K562 (cell line): Measurements from ENCODE around the gene FN3K. TPM values are rescaled to one million over a fixed set of nuclear protein-coding genes. Genes with fewer than 3 reads are reported as not detected.
A peak's percentile ranks its signal among the peaks of the same experiment; 100 is the strongest.

Source experiments
- ATAC-seq: fragments of 200-7000 bp; cut with Tn5 transposase; 3 replicates; pipeline ENCODE4 v1.9.1; 2020; ENCODE audit warnings: moderate library complexity
- BruUV-seq: library from RNA; stranded (reverse); fragments of 400-500 nt; replicated peaks from 2 replicates; lab custom pipeline; 2021; lab: Mats Ljungman, UMichigan
- CTCF ChIA-PET: fragments of 300-600 bp; formaldehyde crosslinking; extraction: SDS; loops from one replicate; lab custom pipeline; 2021; ENCODE audit warnings: low intra/inter-chr PET ratio; lab: Yijun Ruan, JAX
- POLR2A ChIA-PET: fragments of 300-600, 350-650 bp; sonication (Branson Sonifier 250); formaldehyde crosslinking; extraction: SDS; loops from one replicate; lab custom pipeline; 2021; ENCODE audit warnings: antibody characterized with exemption, inconsistent platforms; lab: Yijun Ruan, JAX
- DNase-seq, 4 experiments: peaks; one replicate each; pipeline versions ENCODE4 v3.0.0 to v3.0.0-alpha.2; 2011 to 2018; ENCODE audit warnings: low spot score in 3 of 4, mixed read lengths in 3 of 4; ENCODE audit errors: extremely low read depth in 1 of 4
- FAIRE-seq: peaks from 2 replicates; lab custom pipeline; 2011; peaks lifted over from hg19 to GRCh38; lab: Jason Lieb, UNC
- H2AFZ ChIP-seq: 2 replicates; pipeline ENCODE4 v1.6.0; 2011; ENCODE audit warnings: low read depth, low read length, control low read depth, inconsistent platforms
- H3K27ac ChIP-seq: fragments of 200-600 bp; 3 replicates; pipeline ENCODE4 v1.8.0; 2011; ENCODE audit warnings: low read depth, mild to moderate bottlenecking, control low read depth, inconsistent platforms, low read length, moderate library complexity, mixed read lengths; ENCODE audit errors: extremely low read depth
- H3K27me3 ChIP-seq, 2 experiments: fragments of 300-600 bp in 1 of 2; 2 replicates in 1 of 2; 3 replicates in 1 of 2; pipeline versions ENCODE4 v1.6.0 to v1.8.0; 2011; ENCODE audit warnings: inconsistent platforms in 2 of 2, low read length in 2 of 2, mild to moderate bottlenecking in 1 of 2, mixed read lengths in 1 of 2, moderate library complexity in 1 of 2; ENCODE audit not compliant: control insufficient read depth in 2 of 2, insufficient read depth in 2 of 2
- H3K36me3 ChIP-seq: fragments of 300-600 bp; 3 replicates; pipeline ENCODE4 v1.8.0; 2011; ENCODE audit warnings: mild to moderate bottlenecking, low read length, inconsistent platforms; ENCODE audit not compliant: control insufficient read depth, insufficient read depth
- H3K4me1 ChIP-seq, 2 experiments: fragments of 200-600 bp in 1 of 2; replicated peaks in 1 of 2; 2 replicates in 1 of 2; 3 replicates in 1 of 2; pipeline versions ENCODE4 v1.5.1 to v1.8.0; 2011; ENCODE audit warnings: inconsistent platforms in 2 of 2, low read length in 2 of 2, mild to moderate bottlenecking in 1 of 2, mixed read lengths in 1 of 2, moderate library complexity in 1 of 2; ENCODE audit not compliant: control insufficient read depth in 2 of 2, insufficient read depth in 2 of 2
- H3K4me2 ChIP-seq: 2 replicates; pipeline ENCODE4 v1.6.1; 2011; ENCODE audit warnings: low read length, control low read depth, inconsistent platforms, mixed read lengths; ENCODE audit not compliant: insufficient read depth
- H3K4me3 ChIP-seq: fragments of 200-600 bp; sonication (generic), shearing (Covaris generic); 2 replicates; pipeline ENCODE4 v1.5.1; 2016; ENCODE audit warnings: control low read depth, inconsistent platforms
- H3K79me2 ChIP-seq: fragments of 200-600 bp; 3 replicates; pipeline ENCODE4 v1.8.0; 2011; ENCODE audit warnings: low read length, inconsistent platforms; ENCODE audit not compliant: control insufficient read depth, insufficient read depth
- H3K9ac ChIP-seq, 2 experiments: 2 replicates each; pipeline versions ENCODE4 v1.6.0 to v1.6.1; 2011; ENCODE audit warnings: low read depth in 2 of 2, low read length in 2 of 2, control low read depth in 1 of 2, inconsistent platforms in 1 of 2, mild to moderate bottlenecking in 1 of 2, mixed read lengths in 1 of 2; ENCODE audit not compliant: insufficient read depth in 1 of 2
- H3K9me1 ChIP-seq: one replicate; pipeline ENCODE4 v1.6.0; 2011; ENCODE audit warnings: inconsistent platforms, mild to moderate bottlenecking, low read length, moderate library complexity; ENCODE audit not compliant: control insufficient read depth, insufficient read depth
- H3K9me3 ChIP-seq: replicated peaks from 2 replicates; pipeline ENCODE4 v1.5.1; 2011; ENCODE audit warnings: low read depth, low read length, inconsistent platforms; ENCODE audit not compliant: control insufficient read depth, insufficient read depth
- H4K20me1 ChIP-seq: replicated peaks from 2 replicates; pipeline ENCODE4 v1.6.1; 2011; ENCODE audit warnings: low read length, inconsistent platforms, mixed read lengths; ENCODE audit not compliant: control insufficient read depth, insufficient read depth
- PREB ChIP-seq: sonication (generic); formaldehyde crosslinking; IDR thresholded peaks from 2 replicates; pipeline ENCODE4 v1.8.1; 2023; ENCODE audit warnings: mild to moderate bottlenecking, missing genetic modification reagents
- REST ChIP-seq, 2 experiments: fragments of 450-650 bp; formaldehyde crosslinking in 1 of 2; IDR thresholded peaks; 2 replicates each; pipeline versions ENCODE4 v1.4.0 to v1.6.1; 2014 to 2020; ENCODE audit warnings: mild to moderate bottlenecking in 2 of 2, borderline replicate concordance in 1 of 2, low read depth in 1 of 2
- SP2 ChIP-seq: IDR thresholded peaks from 2 replicates; pipeline ENCODE4 v1.6.1; 2011; ENCODE audit warnings: mild to moderate bottlenecking, low read depth, low read length, moderate library complexity; ENCODE audit not compliant: poor library complexity, severe bottlenecking; ENCODE audit errors: extremely low read depth
- TRIM24 ChIP-seq, 2 experiments: fragments of 450-650 bp; IDR thresholded peaks; 2 replicates each; pipeline ENCODE4 v1.6.1; 2016
- ZNF133 ChIP-seq: fragments of 250-450 bp; sonication (Bioruptor Pico); IDR thresholded peaks from 2 replicates; pipeline ENCODE4 v1.4.0; 2020; ENCODE audit warnings: mild to moderate bottlenecking
- WGBS: fragments of 100-300 bp; shearing (Covaris generic); methylation state at CpG from one replicate; pipeline ENCODE4 v1.1.6; 2016; ENCODE audit warnings: low coverage, mixed read lengths; ENCODE audit not compliant: insufficient coverage; ENCODE audit errors: missing lambda C conversion rate; 5-methylcytosine and 5-hydroxymethylcytosine counted together
- in situ Hi-C: fragments of 300-500 bp; cut with MboI; formaldehyde crosslinking; loops from 4 replicates; pipeline ENCODE4 v1.15.0; 2018; ENCODE audit warnings: inconsistent platforms, mixed read lengths
- intact Hi-C: fragments of 100-400 bp; cut with micrococcal nuclease; formaldehyde crosslinking; loops from 2 replicates; pipeline ENCODE4 v1.14.2; 2022
- polyA plus RNA-seq, 8 experiments: library from polyadenylated mRNA; depleted of rRNA in 4 of 8; stranded (reverse) in 5 of 8; unstranded in 3 of 8; fragments of >200 nt; fragmentation: Nextera tagmentation in 2 of 8; fragmentation: Illumina TruSeq in 1 of 8; extraction: Ambion mirVana in 2 of 8; extraction: Trizol in 1 of 8; gene quantifications; 2 replicates each; pipeline versions ENCODE4 v1.2.1 to v1.2.3, GENCODE V29; 2011 to 2014; ENCODE audit warnings: inconsistent platforms in 1 of 8, missing spikeins in 1 of 8
- total RNA-seq, 7 experiments: library from RNA; depleted of rRNA in 6 of 7; stranded (reverse); fragments of >200 nt in 6 of 7; fragmentation: Illumina TruSeq in 2 of 7; extraction: Trizol in 2 of 7; gene quantifications; 2 replicates each; pipeline versions ENCODE4 v1.2.1 to v1.2.3, GENCODE V29; 2011 to 2021; ENCODE audit warnings: low replicate concordance in 1 of 7
- TF ChIP-seq, protein P1 (sequence below): fragments of 250-450 bp; sonication (Bioruptor Pico); IDR thresholded peaks from 2 replicates; pipeline ENCODE4 v1.8.0; 2022; ENCODE audit warnings: inconsistent platforms
- TF ChIP-seq, protein P2 (sequence below): fragments of 450-650 bp; IDR thresholded peaks from 2 replicates; pipeline ENCODE4 v1.6.1; 2016; ENCODE audit warnings: antibody characterized with exemption

FN3K gene
- total and polyA plus RNA-seq, 9 of the 15 experiments (the other 6 are each of a cell fraction or from before 2014, with no cell fraction given), result 0.08 to 22.7 (median 3.8) TPM

DNA sequence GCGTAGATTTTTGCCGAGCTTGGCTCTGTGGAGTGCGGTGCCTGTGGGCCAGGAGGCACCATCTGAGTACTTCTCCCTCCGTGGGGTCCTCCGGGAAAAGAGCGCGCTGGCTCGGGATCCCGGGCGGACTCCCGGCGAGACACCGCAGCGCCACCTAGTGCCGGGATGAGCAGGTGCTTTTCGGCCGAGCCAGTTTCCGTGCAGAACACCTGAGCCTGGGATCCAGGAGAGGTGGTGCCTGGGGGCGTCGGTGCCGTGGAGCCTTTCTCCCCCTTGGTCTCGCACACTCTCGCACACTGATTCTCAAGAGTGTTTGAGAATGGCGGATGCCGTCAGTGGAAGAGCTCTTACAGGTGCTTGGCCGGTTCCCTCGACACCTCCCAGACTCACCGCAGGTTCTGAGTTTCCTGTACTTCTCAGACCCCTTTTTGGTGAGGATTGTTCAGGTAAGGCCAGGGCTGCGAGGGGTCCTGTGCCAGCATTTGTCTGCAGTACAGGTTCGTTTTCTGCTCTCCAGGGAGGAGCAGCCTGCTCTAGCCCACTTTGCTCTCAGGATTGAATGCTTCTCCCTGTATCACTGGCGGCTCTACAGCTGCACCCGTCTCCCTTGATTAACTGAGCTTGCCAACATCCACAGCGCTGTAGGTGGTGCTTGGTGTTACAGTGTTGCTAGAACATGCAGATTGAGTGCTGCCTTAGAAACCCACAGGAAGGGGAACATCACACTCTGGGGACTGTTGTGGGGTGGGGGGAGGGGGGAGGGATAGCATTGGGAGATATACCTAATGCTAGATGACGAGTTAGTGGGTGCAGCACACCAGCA is 39.8 kb downstream of the FN3K start:
- Histone ChIP-seq H3K27ac (no peak overlapping the region), H3K4me1 (peaks cover 0 to 12% of the 10 kb centered on the region in 2 experiments; a peak in 2 of 5 replicates), H2AFZ (no peak overlapping the region), H3K9me1 (no peaks in the 10 kb centered on the region), H3K4me3 (no peak overlapping the region), H3K9ac (no peak overlapping the region), H3K79me2 (peaks cover 7% of the 10 kb centered on the region), H3K9me3 (no peaks in the 10 kb centered on the region), H3K36me3 (peaks cover 54% of the 10 kb centered on the region), H3K4me2 (no peak overlapping the region), H3K27me3 (no peaks in the 10 kb centered on the region), H4K20me1 (no peaks in the 10 kb centered on the region)
- BruUV-seq, result no TSS peak
- POLR2A ChIA-PET, result interaction anchor here (0.6 kb wide), 1 partner anchor 22 kb away, joined by 4 read pairs; no protein-coding TSS in a partner anchor
- intact Hi-C loops, result no loop called here
- FAIRE-seq (no peak), DNase-seq (peak; percentile 41 to 79 (median 75)), ATAC-seq (peak; percentile 69)
- in situ Hi-C loops, result no loop called here
- 74% methylated on average over 29 of the region's 34 CpGs for WGBS
- CTCF ChIA-PET, result interaction anchor here (0.6 kb wide), 2 partner anchors 81 to 106 kb away, joined by 3 read pairs; no protein-coding TSS in a partner anchor
- no peak for TF ChIP-seq ZNF133
- no peak for TF ChIP-seq SP2
- no peak for TF ChIP-seq PREB (CRISPR knock-in tag)
- TF ChIP-seq REST (IDR thresholded peaks at IDR 0.05; ENCODE audit: borderline replicate concordance), result peak; percentile 41; the same call in 1 of the 2 replicates
- TF ChIP-seq REST (CRISPR knock-in tag; IDR thresholded peaks at IDR 0.05; ENCODE audit: low read depth), result no peak
- TF ChIP-seq, protein P1, sequence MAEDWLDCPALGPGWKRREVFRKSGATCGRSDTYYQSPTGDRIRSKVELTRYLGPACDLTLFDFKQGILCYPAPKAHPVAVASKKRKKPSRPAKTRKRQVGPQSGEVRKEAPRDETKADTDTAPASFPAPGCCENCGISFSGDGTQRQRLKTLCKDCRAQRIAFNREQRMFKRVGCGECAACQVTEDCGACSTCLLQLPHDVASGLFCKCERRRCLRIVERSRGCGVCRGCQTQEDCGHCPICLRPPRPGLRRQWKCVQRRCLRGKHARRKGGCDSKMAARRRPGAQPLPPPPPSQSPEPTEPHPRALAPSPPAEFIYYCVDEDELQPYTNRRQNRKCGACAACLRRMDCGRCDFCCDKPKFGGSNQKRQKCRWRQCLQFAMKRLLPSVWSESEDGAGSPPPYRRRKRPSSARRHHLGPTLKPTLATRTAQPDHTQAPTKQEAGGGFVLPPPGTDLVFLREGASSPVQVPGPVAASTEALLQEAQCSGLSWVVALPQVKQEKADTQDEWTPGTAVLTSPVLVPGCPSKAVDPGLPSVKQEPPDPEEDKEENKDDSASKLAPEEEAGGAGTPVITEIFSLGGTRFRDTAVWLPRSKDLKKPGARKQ (CRISPR knock-in tag), result peak; percentile 94
- TF ChIP-seq TRIM24 (IDR thresholded peaks at IDR 0.05), result no peak
- TF ChIP-seq, protein P2, sequence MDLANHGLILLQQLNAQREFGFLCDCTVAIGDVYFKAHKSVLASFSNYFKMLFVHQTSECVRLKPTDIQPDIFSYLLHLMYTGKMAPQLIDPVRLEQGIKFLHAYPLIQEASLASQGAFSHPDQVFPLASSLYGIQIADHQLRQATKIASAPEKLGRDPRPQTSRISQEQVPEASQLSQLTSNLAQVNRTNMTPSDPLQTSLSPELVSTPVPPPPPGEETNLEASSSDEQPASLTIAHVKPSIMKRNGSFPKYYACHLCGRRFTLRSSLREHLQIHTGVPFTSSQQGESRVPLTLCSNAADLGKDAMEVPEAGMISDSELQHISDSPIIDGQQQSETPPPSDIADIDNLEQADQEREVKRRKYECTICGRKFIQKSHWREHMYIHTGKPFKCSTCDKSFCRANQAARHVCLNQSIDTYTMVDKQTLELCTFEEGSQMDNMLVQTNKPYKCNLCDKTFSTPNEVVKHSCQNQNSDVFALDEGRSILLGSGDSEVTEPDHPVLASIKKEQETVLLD, result no peak
